GM12878 (cell line): ENCODE measurements around the gene PATL2. TPM values are rescaled to one million over a fixed set of nuclear protein-coding genes. Genes with fewer than 3 reads are reported as not detected.

Experiments
- ATAC-seq: fragments of 200-7000 bp; cut with Tn5 transposase; 3 replicates; pipeline ENCODE4 v1.9.1; 2020; ENCODE audit warnings: mild to moderate bottlenecking, moderate library complexity
- BruUV-seq: library from RNA; stranded (reverse); fragments of 400-500 nt; replicated peaks from 2 replicates; lab custom pipeline; 2021; lab: Mats Ljungman, UMichigan
- CTCF ChIA-PET: fragments of 300-600 bp; sonication (Branson Sonifier 250); formaldehyde crosslinking; extraction: SDS; loops from one replicate; lab custom pipeline; 2021; ENCODE audit warnings: inconsistent platforms; lab: Yijun Ruan, JAX
- POLR2A ChIA-PET: fragments of 350-600 bp; formaldehyde crosslinking; extraction: SDS; loops from one replicate; lab custom pipeline; 2021; ENCODE audit warnings: inconsistent platforms; lab: Charles Lee
- RAD21 ChIA-PET: fragments of 300-600 bp; sonication (Branson Sonifier 250); formaldehyde crosslinking; loops from one replicate; lab custom pipeline; 2023; ENCODE audit warnings: antibody characterized with exemption; ENCODE audit not compliant: unreplicated experiment; lab: Charles Lee
- SMC1A ChIA-PET: fragments of 300-600 bp; sonication (Branson Sonifier 250); formaldehyde crosslinking; loops from one replicate; lab custom pipeline; 2023; ENCODE audit not compliant: unreplicated experiment, uncharacterized antibody; lab: Charles Lee
- DNase-seq: peaks from one replicate; pipeline ENCODE4 v3.0.0-alpha.2; 2011; ENCODE audit warnings: low read depth, low spot score
- FAIRE-seq: peaks from 3 replicates; lab custom pipeline; 2011; peaks lifted over from hg19 to GRCh38; lab: Jason Lieb, UNC
- H2AFZ ChIP-seq: 2 replicates; pipeline ENCODE4 v1.6.0; 2011; ENCODE audit warnings: low read depth, low read length, control low read depth; ENCODE audit not compliant: control insufficient read depth
- H3K27ac ChIP-seq: 2 replicates; pipeline ENCODE4 v1.5.1; 2011; ENCODE audit warnings: control low read depth; ENCODE audit not compliant: control insufficient read depth, insufficient read depth
- H3K27me3 ChIP-seq, 2 experiments: replicated peaks in 1 of 2; 2 replicates each; pipeline versions ENCODE4 v1.6.0 to v1.6.1; 2011; ENCODE audit warnings: low read length in 1 of 2; ENCODE audit not compliant: control insufficient read depth in 2 of 2, insufficient read depth in 2 of 2
- H3K36me3 ChIP-seq, 2 experiments: 2 replicates each; pipeline ENCODE4 v1.5.1; 2011; ENCODE audit warnings: low read length in 1 of 2; ENCODE audit not compliant: control insufficient read depth in 2 of 2, insufficient read depth in 2 of 2
- H3K4me1 ChIP-seq: 2 replicates; pipeline ENCODE4 v1.6.1; 2011; ENCODE audit warnings: mild to moderate bottlenecking, low read length, moderate library complexity, mixed read lengths; ENCODE audit not compliant: control insufficient read depth, insufficient read depth
- H3K4me2 ChIP-seq: 2 replicates; pipeline ENCODE4 v1.6.0; 2011; ENCODE audit warnings: control low read depth; ENCODE audit not compliant: control insufficient read depth, insufficient read depth
- H3K4me3 ChIP-seq: fragments of 200-600 bp; sonication (generic); 2 replicates; pipeline ENCODE4 v1.5.1; 2016
- H3K79me2 ChIP-seq: 2 replicates; pipeline ENCODE4 v1.6.0; 2011; ENCODE audit warnings: low read length; ENCODE audit not compliant: control insufficient read depth, insufficient read depth
- H3K9ac ChIP-seq: 2 replicates; pipeline ENCODE4 v1.8.0; 2011; ENCODE audit warnings: low read length, control low read depth, mixed read lengths; ENCODE audit not compliant: control insufficient read depth, insufficient read depth
- H3K9me3 ChIP-seq: replicated peaks from 3 replicates; pipeline ENCODE4 v1.5.1; 2011; ENCODE audit warnings: mild to moderate bottlenecking, low read length; ENCODE audit not compliant: control insufficient read depth, insufficient read depth
- H4K20me1 ChIP-seq: 2 replicates; pipeline ENCODE4 v1.6.0; 2011; ENCODE audit not compliant: control insufficient read depth, insufficient read depth
- ASH2L ChIP-seq: fragments of 300-600, 200-600 bp; sonication (generic); IDR thresholded peaks from 2 replicates; pipeline ENCODE4 v1.6.1; 2017; ENCODE audit warnings: low read depth, mild to moderate bottlenecking, borderline replicate concordance
- CBFB ChIP-seq: IDR thresholded peaks from 2 replicates; pipeline ENCODE4 v1.6.1; 2016; ENCODE audit warnings: antibody characterized with exemption, low read depth
- E4F1 ChIP-seq: fragments of 450-650 bp; IDR thresholded peaks from 2 replicates; pipeline ENCODE4 v1.6.1; 2018; ENCODE audit warnings: borderline replicate concordance, mild to moderate bottlenecking; ENCODE audit not compliant: partially characterized antibody
- POLR2AphosphoS5 ChIP-seq: IDR thresholded peaks from 2 replicates; pipeline ENCODE4 v1.6.1; 2011; ENCODE audit warnings: mild to moderate bottlenecking, low read length, inconsistent platforms
- RFX5 ChIP-seq: IDR thresholded peaks from 2 replicates; pipeline ENCODE4 v1.6.1; 2011; ENCODE audit warnings: low read depth, low read length, improper control_type of control experiment
- SIX5 ChIP-seq: IDR thresholded peaks from 2 replicates; pipeline ENCODE4 v1.6.1; 2011; ENCODE audit warnings: mild to moderate bottlenecking, low read depth, low read length, moderate library complexity; ENCODE audit not compliant: severe bottlenecking
- ZBTB4 ChIP-seq: fragments of 450-650 bp; formaldehyde crosslinking; IDR thresholded peaks from 2 replicates; pipeline ENCODE4 v1.4.0; 2022; ENCODE audit warnings: mild to moderate bottlenecking, moderate library complexity
- ZNF592 ChIP-seq: fragments of 450-650 bp; IDR thresholded peaks from 2 replicates; pipeline ENCODE4 v1.6.1; 2017; ENCODE audit warnings: mild to moderate bottlenecking, moderate library complexity
- WGBS: methylation state at CpG from one replicate; pipeline ENCODE4 v1.1.6; 2016; ENCODE audit warnings: low lambda C conversion rate; ENCODE audit not compliant: insufficient replicate concordance, insufficient coverage; ENCODE audit errors: missing lambda C conversion rate; 5-methylcytosine and 5-hydroxymethylcytosine counted together
- in situ Hi-C: fragments of 300-500 bp; cut with MboI; formaldehyde crosslinking; loops from 9 replicates; pipeline ENCODE4 v1.14.3; 2018; ENCODE audit warnings: mixed read lengths
- intact Hi-C: fragments of 100-400 bp; cut with micrococcal nuclease; formaldehyde crosslinking; loops from one replicate; pipeline ENCODE4 v1.14.2; 2022; ENCODE audit not compliant: unreplicated experiment
- polyA plus RNA-seq, 11 experiments: library from polyadenylated mRNA; depleted of rRNA in 4 of 11; unstranded in 6 of 11; stranded (reverse) in 5 of 11; fragments of >200 nt; fragmentation: Nextera tagmentation in 4 of 11; fragmentation: Illumina TruSeq in 1 of 11; extraction: Ambion mirVana in 4 of 11; extraction: Trizol in 1 of 11; gene quantifications; 1 replicate in 1 of 11; 2 replicates in 10 of 11; pipeline versions ENCODE4 v1.2.1 to v1.2.3, GENCODE V29; 2011 to 2016; ENCODE audit warnings: inconsistent platforms in 2 of 11, missing spikeins in 2 of 11, low read depth in 1 of 11
- total RNA-seq, 4 experiments: library from RNA; depleted of rRNA in 3 of 4; stranded (reverse); fragments of >200 nt in 3 of 4; fragmentation: Illumina TruSeq in 1 of 4; extraction: Trizol in 1 of 4; gene quantifications; 2 replicates each; pipeline versions ENCODE4 v1.2.1 to v1.2.3, GENCODE V29; 2013 to 2021

Gene PATL2
- total and polyA plus RNA-seq, 10 of the 15 experiments (the other 5 are each of a cell fraction or from before 2014, with no cell fraction given): 4.2 to 16.2 (median 12.1) TPM

- TF ChIP-seq ZNF592: no peak
- no peak for TF ChIP-seq SIX5
Observed at GRCh38 chr15:44656913-44657312, 54.2 kb downstream of the PATL2 start (continued).

GRCh38 chr15:44656298-44656697 lies 54.8 kb downstream of the PATL2 start:
- H3K4me1 ChIP-seq: no peaks in the 10 kb centered on the region
- no peak overlapping the region for H3K4me3 ChIP-seq
- RAD21 ChIA-PET: interaction anchor here (0.6 to 18.1 kb wide), 3 partner anchors 72 to 203 kb away, joined by 3 to 680 read pairs (median 4); partner anchors contain the start of gene TRIM69
- POLR2A ChIA-PET: interaction anchor here (0.9 to 1.0 kb wide), 2 partner anchors 28 to 82 kb away, joined by 3 read pairs; no protein-coding TSS in a partner anchor
- H4K20me1 ChIP-seq: no peaks in the 10 kb centered on the region
- peaks cover 2 to 13% of the 10 kb centered on the region in 2 experiments; a peak in 3 of 4 replicates for H3K36me3 ChIP-seq
- no peak overlapping the region for H3K4me2 ChIP-seq
- WGBS: 92% methylated on average over 1 of the region's 1 CpG
- no peak overlapping the region for H3K27ac ChIP-seq
- CTCF ChIA-PET: interaction anchor here (0.7 to 4.0 kb wide), 8 partner anchors 18 to 82 kb away, joined by 3 to 18 read pairs (median 4); partner anchors contain the start of gene TRIM69
- TF ChIP-seq ZBTB4: no peak
- TF ChIP-seq RFX5: no peak
- no peak for TF ChIP-seq E4F1
- no peak for TF ChIP-seq ASH2L
- no peak for TF ChIP-seq CBFB
- no peak for TF ChIP-seq POLR2AphosphoS5
- intact Hi-C loops (no loop called here), in situ Hi-C loops (no loop called here)
- no peak for ATAC-seq
- peak; percentile 57 for FAIRE-seq
- H2AFZ ChIP-seq: no peak overlapping the region
- no peak for DNase-seq
- peaks cover 13% of the 10 kb centered on the region for H3K79me2 ChIP-seq
- no peak overlapping the region for H3K9ac ChIP-seq
- H3K9me3 ChIP-seq: no peaks in the 10 kb centered on the region
- BruUV-seq: no TSS peak
- no peaks in the 10 kb centered on the region; a peak in 1 of 4 replicates for H3K27me3 ChIP-seq
- SMC1A ChIA-PET: interaction anchor here (0.6 to 12.4 kb wide), 8 partner anchors 8 to 80 kb away, joined by 3 to 383 read pairs (median 3); partner anchors contain the start of gene TRIM69
